Stimulated activated CD4-positive, alpha-beta T cell treated with anti-CD3 and anti-CD28 coated beads, TNF-alpha, amount 100 ng/mL, for 48 hours (primary cell): Measurements from ENCODE around the gene ATP6V0A1.

ENCODE experiments used
- DNase-seq, 3 donors: peaks; one replicate each; pipeline ENCODE4 v3.0.0-alpha.2; 2020; ENCODE audit warnings: low read depth in 3 of 3

Gene ATP6V0A1

GRCh38 chr17:42518755-42519545, 60.3 kb downstream of the ATP6V0A1 start:
- DNase-seq = no peak

DNA sequence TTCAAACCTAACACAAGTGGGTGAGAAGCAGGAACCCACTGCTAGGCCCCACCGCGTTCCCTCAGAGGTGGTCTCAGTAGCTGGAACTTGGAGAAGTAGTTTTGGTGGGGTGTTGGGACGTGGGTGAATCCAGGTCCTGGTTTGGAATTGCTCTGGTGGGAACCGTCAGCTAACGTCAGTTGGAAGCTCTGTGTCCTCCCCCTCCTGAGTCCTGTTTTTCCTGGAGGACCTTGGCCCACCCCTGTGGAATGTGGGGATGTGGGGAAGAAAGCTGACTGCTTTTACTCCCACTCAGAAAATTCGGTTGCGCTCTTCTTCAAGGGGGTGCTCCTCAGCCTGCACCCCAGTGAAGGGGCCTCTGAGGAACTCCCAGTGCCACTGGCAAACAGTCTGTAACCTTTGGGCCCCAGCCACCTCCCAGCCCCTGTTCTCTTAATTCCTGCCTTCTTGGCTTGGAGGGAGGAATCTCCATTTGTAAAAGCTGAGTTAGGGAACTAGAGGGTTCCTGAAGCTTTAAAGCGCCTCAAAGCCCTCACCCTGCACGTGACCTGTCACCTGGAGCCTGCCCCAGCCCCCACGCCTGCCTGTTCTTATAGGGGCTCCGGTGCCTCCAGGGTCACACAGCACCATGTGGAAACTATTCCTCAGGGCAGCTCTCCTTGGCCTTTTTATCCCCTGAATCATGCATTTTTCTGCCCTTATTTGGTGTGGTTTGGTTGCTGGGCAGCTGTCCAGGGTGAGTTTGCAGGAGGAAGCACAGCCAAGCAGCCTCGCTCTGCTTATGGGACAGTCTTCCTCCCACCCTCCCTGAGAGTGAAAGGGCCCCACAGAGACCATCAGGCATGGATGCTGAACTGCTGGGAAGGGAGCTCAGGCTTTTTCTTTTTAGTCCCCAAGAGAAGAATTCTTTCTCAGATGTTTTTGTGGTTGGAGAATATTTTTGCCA, 61.1 kb downstream of the ATP6V0A1 start:
- DNase-seq = no peak

GRCh38 chr17:42520540-42520951, 61.9 kb downstream of the ATP6V0A1 start:
- DNase-seq = no peak

- no peak for DNase-seq
These were observed 62.4 kb downstream of the ATP6V0A1 start for GRCh38 chr17:42521036-42521435.

GRCh38 chr17:42521666-42522262, 63.1 kb downstream of the ATP6V0A1 start:
- no peak for DNase-seq

GRCh38 chr17:42522263-42522790, 63.6 kb downstream of the ATP6V0A1 start:
- no peak for DNase-seq

- no peak for DNase-seq
These were observed 64.2 kb downstream of the ATP6V0A1 start for GRCh38 chr17:42522798-42523278.

DNA sequence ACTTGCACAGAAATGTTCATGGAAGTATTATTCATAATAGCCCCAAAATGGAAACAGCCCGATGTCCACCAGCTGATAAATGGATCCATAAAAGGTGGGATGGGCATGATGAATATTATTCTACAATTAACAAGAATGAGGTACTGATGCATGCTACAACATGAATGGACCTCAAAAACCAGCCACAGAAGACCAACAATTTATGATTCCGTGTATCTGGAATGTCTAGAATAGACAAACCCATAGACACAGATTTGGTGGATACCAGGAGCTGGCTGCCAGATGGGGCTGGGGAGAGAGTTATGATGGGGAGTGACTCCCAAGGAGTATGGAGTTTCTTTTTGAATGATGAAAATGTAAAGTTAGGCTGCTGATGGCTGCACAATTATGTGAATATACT, 66.5 kb downstream of the ATP6V0A1 start:
- DNase-seq = no peak

- no peak for DNase-seq
These were observed 67.4 kb downstream of the ATP6V0A1 start for GRCh38 chr17:42526031-42526444.

GRCh38 chr17:42527932-42528331, 69.3 kb downstream of the ATP6V0A1 start:
- no peak for DNase-seq

DNA sequence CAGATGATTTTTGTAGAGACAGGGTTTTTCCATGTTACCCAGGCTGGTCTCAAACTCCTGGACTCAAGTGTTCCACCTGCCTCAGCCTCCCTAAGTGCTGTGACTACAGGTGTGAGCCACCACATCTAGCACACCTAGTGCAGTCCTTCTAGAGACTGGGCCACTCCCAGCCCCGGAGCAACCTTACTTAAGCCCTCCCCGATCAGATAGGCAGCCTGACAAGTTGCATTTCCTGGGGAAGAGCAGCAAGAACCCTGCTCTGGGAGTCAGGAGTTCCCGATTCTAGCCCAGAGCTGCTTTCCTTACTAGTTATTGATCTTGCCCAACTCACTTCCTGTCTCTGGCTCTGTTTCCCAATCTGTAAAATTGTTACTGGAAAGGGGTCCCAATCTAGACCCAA, 70.4 kb downstream of the ATP6V0A1 start:
- DNase-seq = no peak

DNA sequence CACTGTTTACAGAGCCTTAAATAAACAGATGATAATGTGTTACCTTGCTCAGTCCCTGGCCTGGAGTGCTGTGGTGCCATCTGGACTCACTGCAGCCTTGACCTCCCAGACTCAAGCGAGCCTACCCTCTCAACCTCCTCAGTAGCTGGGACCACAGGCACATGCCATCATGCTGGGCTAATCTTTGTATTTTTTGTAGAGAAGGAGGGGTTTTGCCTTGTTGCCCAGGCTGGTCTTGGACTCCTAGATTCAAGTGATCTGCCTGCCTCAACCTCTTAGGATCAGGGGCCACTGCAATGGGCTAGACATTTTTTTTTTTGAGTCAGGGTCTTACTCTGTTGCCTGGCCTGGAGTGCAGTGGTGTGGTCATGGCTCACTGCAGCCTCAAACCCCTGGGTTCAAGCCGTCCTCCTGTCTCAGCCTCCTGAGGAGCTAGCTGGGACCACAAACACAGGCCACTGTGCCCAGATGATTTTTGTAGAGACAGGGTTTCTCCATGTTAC, 72.3 kb downstream of the ATP6V0A1 start:
- no peak for DNase-seq

DNA sequence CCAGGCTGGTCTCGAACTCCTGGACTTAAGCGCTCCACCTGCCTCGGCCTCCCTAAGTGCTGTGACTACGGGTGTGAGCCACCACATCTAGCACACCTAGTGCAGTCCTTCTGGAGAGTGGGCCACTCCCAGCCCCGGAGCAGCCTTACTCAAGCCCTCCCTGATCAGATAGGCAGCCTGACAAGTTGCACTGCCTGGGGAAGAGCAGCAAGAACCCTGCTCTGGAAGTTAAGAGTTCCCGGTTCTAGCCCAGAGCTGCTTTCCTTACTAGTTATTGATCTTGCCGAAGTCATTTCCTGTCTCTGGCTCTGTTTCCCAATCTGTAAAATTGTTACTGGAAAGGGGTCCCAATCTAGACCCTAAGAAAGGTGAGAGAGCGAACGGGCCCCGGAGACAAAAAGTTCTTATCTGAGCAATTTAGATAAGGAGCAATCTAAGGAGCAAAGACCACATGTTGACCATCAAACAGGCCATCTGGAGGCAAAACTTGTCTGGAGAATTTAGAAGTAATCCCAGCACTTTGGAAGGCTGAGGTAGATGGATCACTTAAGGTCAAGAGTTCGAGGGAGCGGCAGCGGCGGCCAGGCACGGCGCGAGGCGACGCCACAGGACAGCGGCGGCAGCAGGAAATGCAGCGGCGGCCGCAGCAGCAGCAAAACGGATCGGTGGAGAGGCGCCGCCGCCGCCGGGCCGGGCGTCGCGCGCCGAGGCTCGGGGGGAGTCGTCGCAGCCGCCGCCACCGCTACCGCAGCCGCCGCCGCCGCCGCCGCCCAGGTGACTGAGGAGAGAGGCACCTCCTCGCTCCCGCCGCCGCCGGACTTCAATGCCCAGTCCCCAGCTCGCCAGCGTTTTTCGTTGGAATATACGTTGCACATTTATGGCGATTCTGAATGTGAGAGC, 73.0 kb downstream of the ATP6V0A1 start:
- peak in 1 of 3 donors; percentile 43 for DNase-seq

DNA sequence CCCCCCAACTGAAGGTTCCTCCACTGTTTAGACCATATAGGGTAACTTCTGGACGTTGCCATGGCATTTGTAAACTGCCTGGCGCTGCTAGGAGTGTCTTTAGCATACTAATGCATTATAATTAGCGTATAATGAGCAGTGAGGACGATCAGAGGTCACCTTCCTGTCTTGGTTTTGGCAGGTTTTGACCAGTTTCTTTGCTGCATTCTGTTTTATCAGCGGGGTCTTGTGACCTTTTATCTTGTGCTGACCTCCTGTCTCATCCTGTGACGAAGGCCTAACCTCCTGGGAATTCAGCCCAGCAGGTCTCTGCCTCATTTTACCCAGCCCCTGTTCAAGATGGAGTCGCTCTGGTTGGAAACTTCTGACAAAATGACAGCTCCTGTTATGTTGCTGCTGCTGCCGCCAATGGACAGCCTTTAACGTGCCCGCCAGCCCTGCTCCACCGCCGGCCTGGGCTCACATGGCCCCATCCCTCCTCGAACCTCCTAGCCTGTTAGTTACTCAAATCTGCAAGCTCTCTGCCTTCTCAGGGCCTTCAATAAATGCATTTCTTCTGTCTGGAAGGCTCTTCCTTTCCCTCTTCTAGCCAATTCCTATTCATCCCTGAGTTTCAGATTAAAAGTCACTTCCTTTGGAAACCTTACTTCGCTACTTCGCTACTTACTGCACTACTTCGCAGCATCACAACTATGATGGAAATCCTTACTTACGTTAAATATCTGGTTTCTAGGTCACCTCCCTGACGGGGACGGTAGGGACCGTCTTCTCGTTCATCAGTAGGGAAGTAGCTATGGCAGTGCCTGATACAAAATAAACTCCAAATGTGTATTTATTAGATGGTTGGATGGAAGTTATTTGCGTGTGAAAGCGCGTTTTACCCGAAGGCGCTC, 76.7 kb downstream of the ATP6V0A1 start:
- no peak for DNase-seq

GRCh38 chr17:42536048-42536371, 77.3 kb downstream of the ATP6V0A1 start, which contains the start of gene NAGLU:
Gene NAGLU (plus strand): TSS chr17:42536241. CDS start chr17:42536273, 32 bp downstream.
- DNase-seq = peak; percentile 75 to 84 (median 77)

GRCh38 chr17:42536372-42537155, 77.9 kb downstream of the ATP6V0A1 start:
- peak; percentile 44 to 79 (median 46) for DNase-seq

GRCh38 chr17:42537156-42537805, 78.6 kb downstream of the ATP6V0A1 start:
- DNase-seq = no peak

DNA sequence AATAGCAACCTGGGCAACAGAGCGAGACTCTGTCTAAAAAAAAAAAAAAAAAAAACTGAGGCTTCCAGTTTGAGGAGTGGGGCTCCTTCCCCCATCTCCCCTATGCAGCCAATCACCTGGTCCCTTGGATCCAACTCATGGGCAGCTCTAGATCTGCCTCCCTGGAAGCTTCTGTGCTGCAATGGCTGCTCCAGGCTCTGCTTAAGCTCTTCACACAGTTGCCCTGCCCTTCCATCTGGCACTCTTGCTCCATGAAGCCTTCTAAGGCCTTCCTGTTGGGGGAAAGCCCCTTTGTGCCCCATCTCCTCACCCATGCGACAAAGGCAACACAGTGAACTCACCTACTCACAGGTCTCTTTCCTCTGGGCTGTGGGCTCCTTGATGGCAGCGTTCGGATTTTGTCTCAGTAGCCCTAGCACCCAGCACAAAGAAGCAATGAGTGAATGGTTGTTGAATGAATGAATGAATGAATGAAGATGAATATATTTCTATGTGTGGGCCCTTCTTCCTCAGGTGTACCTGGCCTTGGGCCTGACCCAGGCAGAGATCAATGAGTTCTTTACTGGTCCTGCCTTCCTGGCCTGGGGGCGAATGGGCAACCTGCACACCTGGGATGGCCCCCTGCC, 79.3 kb downstream of the ATP6V0A1 start:
- no peak for DNase-seq
